Neuronal stem cell (in vitro differentiated cells): ENCODE results near the gene C10orf105.

ENCODE experiments used
- DNase-seq: peaks from one replicate; pipeline ENCODE4 v3.0.0-alpha.2; 2013; ENCODE audit warnings: low spot score
- H2AFZ ChIP-seq: one replicate; pipeline ENCODE4 v1.6.1; 2013; ENCODE audit warnings: mild to moderate bottlenecking, low read length, inconsistent platforms
- H2AK5ac ChIP-seq: 2 replicates; pipeline ENCODE4 v1.6.1; 2013; ENCODE audit warnings: low read depth, mild to moderate bottlenecking, inconsistent platforms, low read length, moderate library complexity, mixed read lengths
- H2BK120ac ChIP-seq: 2 replicates; pipeline ENCODE4 v1.6.1; 2013; ENCODE audit warnings: low read depth, mild to moderate bottlenecking, inconsistent platforms, low read length, moderate library complexity, mixed read lengths
- H2BK12ac ChIP-seq: one replicate; pipeline ENCODE4 v1.6.1; 2013; ENCODE audit warnings: low read length, inconsistent platforms
- H2BK15ac ChIP-seq: 2 replicates; pipeline ENCODE4 v1.6.1; 2013; ENCODE audit warnings: mild to moderate bottlenecking, low read length, inconsistent platforms, mixed read lengths
- H2BK5ac ChIP-seq: one replicate; pipeline ENCODE4 v1.6.1; 2013; ENCODE audit warnings: inconsistent platforms, mild to moderate bottlenecking, low read length, moderate library complexity
- H3K14ac ChIP-seq: one replicate; pipeline ENCODE4 v1.6.1; 2013; ENCODE audit warnings: low read length, inconsistent platforms
- H3K18ac ChIP-seq: 2 replicates; pipeline ENCODE4 v1.6.1; 2013; ENCODE audit warnings: low read length, inconsistent platforms
- H3K23ac ChIP-seq: 2 replicates; pipeline ENCODE4 v1.6.1; 2013; ENCODE audit warnings: low read depth, mild to moderate bottlenecking, mixed read lengths, low read length, inconsistent platforms; ENCODE audit not compliant: poor library complexity
- H3K27ac ChIP-seq: replicated peaks from 3 replicates; pipeline ENCODE4 v1.5.1; 2013; ENCODE audit warnings: low read length, inconsistent platforms
- H3K27me3 ChIP-seq, 3 experiments: 2 replicates each; pipeline ENCODE4 v1.6.1; 2013; ENCODE audit warnings: low read length in 3 of 3, mild to moderate bottlenecking in 2 of 3, inconsistent platforms in 1 of 3, low read depth in 1 of 3, mixed read lengths in 1 of 3, moderate library complexity in 1 of 3; ENCODE audit not compliant: control insufficient read depth in 3 of 3, insufficient read depth in 3 of 3
- H3K36me3 ChIP-seq, 2 donors: replicated peaks in 1 of 2; 2 replicates each; pipeline ENCODE4 v1.6.1; 2013; ENCODE audit warnings: low read length in 2 of 2; ENCODE audit not compliant: control insufficient read depth in 2 of 2, insufficient read depth in 2 of 2
- H3K4ac ChIP-seq: 2 replicates; pipeline ENCODE4 v1.6.1; 2013; ENCODE audit warnings: inconsistent platforms, mild to moderate bottlenecking, low read length, moderate library complexity
- H3K4me1 ChIP-seq, 2 donors: 1 replicate in 1 of 2; 2 replicates in 1 of 2; pipeline ENCODE4 v1.6.1; 2013; ENCODE audit warnings: low read length in 2 of 2, low read depth in 1 of 2; ENCODE audit not compliant: control insufficient read depth in 2 of 2, insufficient read depth in 1 of 2
- H3K4me2 ChIP-seq: one replicate; pipeline ENCODE4 v1.6.1; 2013; ENCODE audit warnings: mild to moderate bottlenecking, low read length, inconsistent platforms; ENCODE audit not compliant: insufficient read depth, poor library complexity, severe bottlenecking
- H3K4me3 ChIP-seq, 2 donors: 2 replicates each; pipeline ENCODE4 v1.5.1; 2013; ENCODE audit warnings: low read length in 2 of 2, mild to moderate bottlenecking in 2 of 2, inconsistent platforms in 1 of 2, moderate library complexity in 1 of 2
- H3K79me1 ChIP-seq: one replicate; pipeline ENCODE4 v1.6.1; 2013; ENCODE audit warnings: low read depth, mild to moderate bottlenecking, inconsistent platforms, low read length, moderate library complexity
- H3K9ac ChIP-seq: one replicate; pipeline ENCODE4 v1.6.1; 2013; ENCODE audit warnings: mild to moderate bottlenecking, low read depth, low read length, inconsistent platforms; ENCODE audit not compliant: poor library complexity
- H3K9me3 ChIP-seq, 2 donors: replicated peaks in 1 of 2; 2 replicates each; pipeline versions ENCODE3 to v1.6.1; 2013; ENCODE audit warnings: low read length in 2 of 2, mild to moderate bottlenecking in 2 of 2, inconsistent platforms in 1 of 2, low read depth in 1 of 2, mixed read lengths in 1 of 2, moderate library complexity in 1 of 2; ENCODE audit not compliant: control insufficient read depth in 2 of 2, insufficient read depth in 1 of 2
- H4K8ac ChIP-seq: one replicate; pipeline ENCODE4 v1.6.1; 2013; ENCODE audit warnings: low read depth, mild to moderate bottlenecking, inconsistent platforms, low read length, moderate library complexity
- H4K91ac ChIP-seq: one replicate; pipeline ENCODE4 v1.6.1; 2013; ENCODE audit warnings: low read length, low read depth, mild to moderate bottlenecking, inconsistent platforms; ENCODE audit not compliant: poor library complexity
- WGBS, 2 donors: extraction: QIAGEN DNeasy Blood & Tissue Kit; methylation state at CpG; one replicate each; pipeline ENCODE4 v1.1.7; 2013; ENCODE audit warnings: missing lambda C conversion rate in 2 of 2, mixed read lengths in 1 of 2; ENCODE audit not compliant: insufficient read length in 2 of 2, insufficient replicate concordance in 1 of 2; ENCODE audit errors: extremely low coverage in 2 of 2; 5-methylcytosine and 5-hydroxymethylcytosine counted together

The C10orf105 gene

GRCh38 chr10:71693377-71693776, 26.2 kb downstream of the C10orf105 start:
- no CpG with 5 or more reads among the region's 5 CpGs for WGBS, 2 donors
- H4K8ac ChIP-seq: no peak overlapping the region
- no peak overlapping the region for H3K4me2 ChIP-seq
- H2BK5ac ChIP-seq: no peak overlapping the region
- peaks cover 0 to 3% of the 10 kb centered on the region in 2 donors for H3K4me1 ChIP-seq
- H3K14ac ChIP-seq: no peak overlapping the region
- no peak overlapping the region for H2BK12ac ChIP-seq
- H2BK120ac ChIP-seq: no peak overlapping the region
- no peaks in the 10 kb centered on the region for H3K9me3 ChIP-seq
- H3K27me3 ChIP-seq: no peaks in the 10 kb centered on the region
- no peak overlapping the region for H3K4ac ChIP-seq
- H3K27ac ChIP-seq: no peak overlapping the region
- H2AK5ac ChIP-seq: no peak overlapping the region
- H2BK15ac ChIP-seq: no peak overlapping the region
- no peak overlapping the region for H4K91ac ChIP-seq
- no peak overlapping the region for H3K18ac ChIP-seq
- DNase-seq: no peak
- no peaks in the 10 kb centered on the region for H3K36me3 ChIP-seq
- H3K79me1 ChIP-seq: no peaks in the 10 kb centered on the region
- no peak overlapping the region for H3K4me3 ChIP-seq
- H3K23ac ChIP-seq: no peak overlapping the region
- no peak overlapping the region for H3K9ac ChIP-seq
- H2AFZ ChIP-seq: no peak overlapping the region

DNA sequence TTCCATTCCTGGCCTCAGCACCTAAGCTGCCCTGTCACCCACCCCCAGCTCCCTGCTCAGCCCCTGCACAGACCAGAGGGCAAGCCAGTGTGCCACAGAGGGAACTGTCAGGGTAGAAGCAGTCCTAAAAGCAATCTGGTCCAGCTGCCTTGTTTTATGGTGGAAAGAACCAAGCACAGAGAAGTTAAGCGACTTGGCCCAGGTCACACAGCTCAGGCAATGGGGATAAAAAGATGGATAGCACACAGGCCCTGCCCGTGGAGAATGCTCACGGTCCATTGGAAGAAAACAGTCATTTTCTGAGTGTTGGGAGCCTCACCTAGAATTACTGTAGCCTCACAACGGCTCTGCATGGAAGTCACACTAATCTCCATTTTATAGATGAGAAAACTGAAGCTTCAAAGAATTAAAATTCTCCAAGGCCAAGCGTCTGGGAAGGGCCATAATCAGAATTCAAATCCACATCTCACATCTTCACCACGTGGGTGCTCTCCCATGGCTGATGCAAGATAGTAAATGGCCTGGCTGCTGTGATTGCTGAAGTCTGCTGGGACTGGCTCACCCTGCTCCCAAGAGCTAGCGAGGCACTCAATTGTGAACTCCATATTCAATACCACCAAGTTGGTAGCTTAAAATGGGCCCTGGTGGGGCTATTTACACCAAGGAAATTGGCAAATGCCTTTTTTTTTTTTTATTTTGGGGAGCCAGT, 26.8 kb downstream of the C10orf105 start:
- H4K8ac ChIP-seq: no peak overlapping the region
- no peak overlapping the region for H3K27ac ChIP-seq
- H4K91ac ChIP-seq: no peak overlapping the region
- H3K23ac ChIP-seq: no peak overlapping the region
- H2AFZ ChIP-seq: no peak overlapping the region
- H3K79me1 ChIP-seq: no peaks in the 10 kb centered on the region
- H2AK5ac ChIP-seq: no peak overlapping the region
- no peaks in the 10 kb centered on the region for H3K9me3 ChIP-seq
- peaks cover 0 to 3% of the 10 kb centered on the region in 2 donors for H3K4me1 ChIP-seq
- H3K4me2 ChIP-seq: no peak overlapping the region
- H3K18ac ChIP-seq: peak overlapping the region; percentile 31
- DNase-seq: no peak
- H3K4me3 ChIP-seq: no peak overlapping the region
- no peak overlapping the region for H3K4ac ChIP-seq
- H2BK5ac ChIP-seq: no peak overlapping the region
- H2BK120ac ChIP-seq: no peak overlapping the region
- no peak overlapping the region for H3K14ac ChIP-seq
- no peak overlapping the region for H2BK12ac ChIP-seq
- H3K27me3 ChIP-seq: no peaks in the 10 kb centered on the region
- H3K9ac ChIP-seq: no peak overlapping the region
- no peak overlapping the region for H2BK15ac ChIP-seq
- WGBS, 2 donors: no CpG with 5 or more reads among the region's 7 CpGs
- H3K36me3 ChIP-seq: no peaks in the 10 kb centered on the region

DNA sequence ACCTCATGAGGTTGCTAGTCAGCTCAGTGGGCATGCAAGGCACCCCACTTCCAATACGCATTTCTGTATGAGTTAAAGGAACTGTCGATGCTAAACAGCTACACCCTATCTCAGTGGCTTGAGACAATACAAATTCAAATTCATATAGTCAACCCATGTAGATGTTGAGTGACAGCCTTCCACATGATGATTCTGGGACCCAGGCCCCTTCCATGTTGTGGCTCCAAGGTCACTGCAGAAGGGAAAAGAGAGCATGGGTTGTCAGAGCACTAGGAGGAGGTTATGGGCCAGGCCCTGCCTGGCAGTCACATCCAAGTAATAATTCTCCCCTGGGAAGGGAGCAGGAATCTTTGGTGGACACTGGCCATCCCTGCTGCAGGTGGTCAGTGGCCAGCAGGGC, 28.2 kb downstream of the C10orf105 start:
- no peak overlapping the region for H3K4ac ChIP-seq
- H3K27me3 ChIP-seq: no peaks in the 10 kb centered on the region
- H2AFZ ChIP-seq: no peak overlapping the region
- no peak overlapping the region for H3K4me3 ChIP-seq
- H3K9me3 ChIP-seq: no peaks in the 10 kb centered on the region
- H2BK5ac ChIP-seq: no peak overlapping the region
- no peak overlapping the region for H3K23ac ChIP-seq
- no CpG with 5 or more reads among the region's 2 CpGs for WGBS, 2 donors
- no peak overlapping the region for H4K8ac ChIP-seq
- no peak overlapping the region for H3K4me2 ChIP-seq
- H4K91ac ChIP-seq: no peak overlapping the region
- H2BK15ac ChIP-seq: no peak overlapping the region
- no peak overlapping the region for H2BK12ac ChIP-seq
- H3K4me1 ChIP-seq: peaks cover 0 to 3% of the 10 kb centered on the region in 2 donors
- no peak overlapping the region for H3K27ac ChIP-seq
- H3K9ac ChIP-seq: peak overlapping the region; percentile 13
- H2BK120ac ChIP-seq: no peak overlapping the region
- H3K14ac ChIP-seq: no peak overlapping the region
- no peak overlapping the region for H3K18ac ChIP-seq
- H3K36me3 ChIP-seq: no peaks in the 10 kb centered on the region
- DNase-seq: no peak
- H2AK5ac ChIP-seq: peak overlapping the region; percentile 15
- H3K79me1 ChIP-seq: no peaks in the 10 kb centered on the region

DNA sequence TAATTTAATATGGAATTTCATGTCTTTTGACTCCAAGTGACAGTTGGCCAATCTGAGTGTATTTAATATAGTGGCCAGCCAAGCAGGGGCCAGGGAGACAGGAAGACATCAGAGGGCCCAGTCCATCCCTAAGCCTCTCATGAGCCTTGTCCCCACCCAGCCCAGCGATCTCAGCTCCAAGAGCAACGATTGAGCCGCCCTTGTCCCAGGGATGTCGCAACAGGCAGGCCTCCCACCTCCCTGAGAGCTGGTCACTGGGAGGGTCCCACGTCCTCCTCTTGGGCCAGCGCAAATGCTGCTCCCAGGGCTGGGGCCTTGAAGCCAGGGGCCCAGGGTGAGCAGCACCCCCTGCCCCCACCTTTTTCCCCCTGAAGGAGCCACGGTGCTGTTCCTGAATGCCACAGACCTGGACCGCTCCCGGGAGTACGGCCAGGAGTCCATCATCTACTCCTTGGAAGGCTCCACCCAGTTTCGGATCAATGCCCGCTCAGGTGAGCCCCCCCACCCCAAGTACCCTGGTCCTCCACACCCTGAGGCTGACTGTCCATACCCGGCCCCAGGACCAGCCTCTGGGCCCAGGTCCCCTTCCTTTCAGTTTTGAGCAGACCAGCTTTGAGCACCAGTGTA, 29.4 kb downstream of the C10orf105 start:
- no peak overlapping the region for H4K91ac ChIP-seq
- H3K4me2 ChIP-seq: no peak overlapping the region
- H3K27me3 ChIP-seq: no peaks in the 10 kb centered on the region
- no peaks in the 10 kb centered on the region for H3K79me1 ChIP-seq
- no peak overlapping the region for H2BK120ac ChIP-seq
- no CpG with 5 or more reads among the region's 13 CpGs for WGBS, 2 donors
- H4K8ac ChIP-seq: no peak overlapping the region
- H3K9me3 ChIP-seq: no peaks in the 10 kb centered on the region
- H3K18ac ChIP-seq: peak overlapping the region; percentile 74
- no peak overlapping the region for H3K4me3 ChIP-seq
- H3K23ac ChIP-seq: no peak overlapping the region
- no peak for DNase-seq
- peak overlapping the region; percentile 69 for H2BK15ac ChIP-seq
- H2BK12ac ChIP-seq: no peak overlapping the region
- H3K4me1 ChIP-seq: peaks cover 0 to 14% of the 10 kb centered on the region in 2 donors
- no peak overlapping the region for H2BK5ac ChIP-seq
- H3K9ac ChIP-seq: no peak overlapping the region
- H2AFZ ChIP-seq: no peak overlapping the region
- no peaks in the 10 kb centered on the region for H3K36me3 ChIP-seq
- H3K27ac ChIP-seq: no peak overlapping the region
- H3K4ac ChIP-seq: no peak overlapping the region
- peak overlapping the region; percentile 42 for H2AK5ac ChIP-seq
- H3K14ac ChIP-seq: no peak overlapping the region
